Measurements from ENCODE around the gene KCTD5.
"Not testable (repeated sequence)": the region's sequence is repeated elsewhere in the genome, so short reads cannot be mapped to it uniquely, and the experiment has no call there.

KCTD5 gene

GRCh38 chr16:2710021-2710710 lies 27.8 kb downstream of the KCTD5 start:
- DNase-seq (ENCODE audit: low read depth) = no peak

GRCh38 chr16:2710711-2711231 lies 28.4 kb downstream of the KCTD5 start:
- DNase-seq (ENCODE audit: low read depth) = no peak

GRCh38 chr16:2711370-2712062 lies 29.2 kb downstream of the KCTD5 start:
- DNase-seq (ENCODE audit: low read depth) = no peak

- DNase-seq (ENCODE audit: low read depth) = no peak
These were observed 29.7 kb downstream of the KCTD5 start for GRCh38 chr16:2712063-2712441.

- DNase-seq (ENCODE audit: low read depth) = no peak
These were observed 30.2 kb downstream of the KCTD5 start for GRCh38 chr16:2712546-2712945.

GRCh38 chr16:2713523-2713922 lies 31.2 kb downstream of the KCTD5 start:
- no peak for DNase-seq (ENCODE audit: low read depth)

GRCh38 chr16:2713985-2714774 lies 31.9 kb downstream of the KCTD5 start:
- no peak for DNase-seq (ENCODE audit: low read depth)

GRCh38 chr16:2715064-2715463 lies 32.7 kb downstream of the KCTD5 start:
- no peak for DNase-seq (ENCODE audit: low read depth)

- peak; percentile 79 for DNase-seq (ENCODE audit: low read depth)
These were observed 33.2 kb downstream of the KCTD5 start for GRCh38 chr16:2715519-2715918.

- DNase-seq (ENCODE audit: low read depth) = no peak
These were observed 33.9 kb downstream of the KCTD5 start for GRCh38 chr16:2715966-2716885.

- no peak for DNase-seq (ENCODE audit: low read depth)
These were observed 34.6 kb downstream of the KCTD5 start for GRCh38 chr16:2716948-2717347.

GRCh38 chr16:2717383-2718263 lies 35.3 kb downstream of the KCTD5 start:
- DNase-seq (ENCODE audit: low read depth) = no peak

- DNase-seq (ENCODE audit: low read depth) = no peak
These were observed 37.2 kb downstream of the KCTD5 start for GRCh38 chr16:2719328-2720063.

- no peak for DNase-seq (ENCODE audit: low read depth)
These were observed 37.7 kb downstream of the KCTD5 start, which contains the start of gene PRSS27 for GRCh38 chr16:2720064-2720457. PRSS27 (minus strand) TSS chr16:2720224; CDS start chr16:2720160, 64 bp downstream.

- DNase-seq (ENCODE audit: low read depth) = peak; percentile 77
These were observed 38.7 kb downstream of the KCTD5 start for GRCh38 chr16:2720719-2721633.

GRCh38 chr16:2721634-2722173 lies 39.4 kb downstream of the KCTD5 start:
- DNase-seq (ENCODE audit: low read depth) = not testable (repeated sequence)

- DNase-seq (ENCODE audit: low read depth) = no peak
These were observed 41.9 kb downstream of the KCTD5 start for GRCh38 chr16:2724088-2724676.

GRCh38 chr16:2724816-2725348 lies 42.6 kb downstream of the KCTD5 start:
- no peak for DNase-seq (ENCODE audit: low read depth)
